Thyroid gland (tissue), 4 donors: ENCODE measurements around the gene KRTAP2-2. TPM values are rescaled to one million over a fixed set of nuclear protein-coding genes. Genes with fewer than 3 reads are reported as not detected.
"Not testable (repeated sequence)": the region's sequence is repeated elsewhere in the genome, so short reads cannot be mapped to it uniquely, and the experiment has no call there.

ENCODE experiments used
- DNase-seq, 2 donors: peaks; one replicate each; pipeline ENCODE4 v3.0.0-alpha.2; 2019
- H3K27ac ChIP-seq, 3 donors: fragments of 200-600 bp; sonication (generic); 1 replicate in 2 of 3; 2 replicates in 1 of 3; pipeline ENCODE4 v1.5.1; 2016 to 2019; ENCODE audit warnings: mild to moderate bottlenecking in 1 of 3, moderate library complexity in 1 of 3
- H3K27me3 ChIP-seq: fragments of 200-600 bp; sonication (generic); one replicate; pipeline ENCODE4 v1.5.1; 2019
- H3K36me3 ChIP-seq, 2 donors: fragments of 200-600 bp; sonication (generic); one replicate each; pipeline ENCODE4 v1.5.1; 2016 to 2019
- H3K4me1 ChIP-seq, 2 donors: fragments of 200-600 bp; sonication (generic); one replicate each; pipeline ENCODE4 v1.5.1; 2017 to 2019
- H3K4me3 ChIP-seq, 3 donors: fragments of 200-600 bp; sonication (generic); replicated peaks in 1 of 3; 1 replicate in 2 of 3; 2 replicates in 1 of 3; pipeline ENCODE4 v1.5.1; 2016; ENCODE audit warnings: mild to moderate bottlenecking in 1 of 3
- H3K9me3 ChIP-seq: fragments of 200-600 bp; sonication (generic); one replicate; pipeline ENCODE4 v1.5.1; 2017
- POLR2A ChIP-seq, 2 donors: fragments of 450-650 bp; IDR thresholded peaks; one replicate each; pipeline ENCODE4 v1.6.1; 2017; ENCODE audit warnings: antibody characterized with exemption in 2 of 2, mild to moderate bottlenecking in 2 of 2, moderate library complexity in 1 of 2
- WGBS, 2 donors: methylation state at CpG; one replicate each; pipeline ENCODE4 v1.1.5; 2017; 5-methylcytosine and 5-hydroxymethylcytosine counted together
- intact Hi-C: fragments of 100-400 bp; cut with DNase I; formaldehyde crosslinking; loops from one replicate; pipeline ENCODE4 v1.15.1; 2023
- total RNA-seq, 4 donors: library from RNA; depleted of rRNA; stranded (reverse); fragments of >200 nt; gene quantifications; one replicate each; pipeline ENCODE4 v1.2.3, GENCODE V29; 2016
- TF ChIP-seq, protein P1 (sequence below), 6 experiments: fragments of 200-600 bp in 3 of 6; fragments of 450-650 bp in 3 of 6; sonication (generic) in 3 of 6; IDR thresholded peaks; one replicate each; pipeline ENCODE4 v1.5.1; 2016 to 2019; ENCODE audit warnings: antibody characterized with exemption in 6 of 6, mild to moderate bottlenecking in 2 of 6, inconsistent platforms in 1 of 6, moderate library complexity in 1 of 6

The KRTAP2-2 gene
- total RNA-seq, 4 donors from 2014 or later, result not detected

DNA sequence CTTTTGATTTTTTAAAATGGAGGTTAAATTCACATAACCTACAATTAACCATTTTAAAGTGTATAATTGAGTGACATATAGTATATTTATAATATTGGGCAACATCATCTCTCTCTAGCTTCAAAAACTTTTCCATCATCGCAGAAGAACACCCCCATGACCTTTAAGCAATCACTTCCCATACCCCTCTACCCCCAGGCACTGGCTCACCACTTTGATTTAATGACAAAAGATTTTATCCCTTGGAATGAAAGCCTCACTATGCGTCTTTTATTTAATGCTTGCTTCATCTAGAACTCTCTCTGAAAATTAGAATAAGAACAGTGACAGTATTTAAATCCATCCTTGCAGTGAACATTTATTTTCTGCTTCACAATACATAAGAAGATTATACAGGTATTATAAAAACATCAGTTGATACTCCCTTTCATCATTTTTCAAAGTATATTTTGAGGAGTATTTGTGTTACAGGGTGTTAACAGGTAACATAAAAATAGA, 17.1 kb downstream of the KRTAP2-2 start:
- no peaks in the 10 kb centered on the region for H3K36me3 ChIP-seq
- H3K4me1 ChIP-seq, result no peaks in the 10 kb centered on the region
- no peaks in the 10 kb centered on the region for H3K9me3 ChIP-seq
- no peak overlapping the region for H3K27ac ChIP-seq
- WGBS, 2 donors, result 80 to 83% methylated on average over 2 of the region's 2 CpGs
- H3K4me3 ChIP-seq, result no peak overlapping the region
- no peak for DNase-seq
- TF ChIP-seq POLR2A (IDR thresholded peaks at IDR 0.05), result no peak
- TF ChIP-seq, protein P1, sequence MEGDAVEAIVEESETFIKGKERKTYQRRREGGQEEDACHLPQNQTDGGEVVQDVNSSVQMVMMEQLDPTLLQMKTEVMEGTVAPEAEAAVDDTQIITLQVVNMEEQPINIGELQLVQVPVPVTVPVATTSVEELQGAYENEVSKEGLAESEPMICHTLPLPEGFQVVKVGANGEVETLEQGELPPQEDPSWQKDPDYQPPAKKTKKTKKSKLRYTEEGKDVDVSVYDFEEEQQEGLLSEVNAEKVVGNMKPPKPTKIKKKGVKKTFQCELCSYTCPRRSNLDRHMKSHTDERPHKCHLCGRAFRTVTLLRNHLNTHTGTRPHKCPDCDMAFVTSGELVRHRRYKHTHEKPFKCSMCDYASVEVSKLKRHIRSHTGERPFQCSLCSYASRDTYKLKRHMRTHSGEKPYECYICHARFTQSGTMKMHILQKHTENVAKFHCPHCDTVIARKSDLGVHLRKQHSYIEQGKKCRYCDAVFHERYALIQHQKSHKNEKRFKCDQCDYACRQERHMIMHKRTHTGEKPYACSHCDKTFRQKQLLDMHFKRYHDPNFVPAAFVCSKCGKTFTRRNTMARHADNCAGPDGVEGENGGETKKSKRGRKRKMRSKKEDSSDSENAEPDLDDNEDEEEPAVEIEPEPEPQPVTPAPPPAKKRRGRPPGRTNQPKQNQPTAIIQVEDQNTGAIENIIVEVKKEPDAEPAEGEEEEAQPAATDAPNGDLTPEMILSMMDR (IDR thresholded peaks at IDR 0.05), result no peak
- no peaks in the 10 kb centered on the region for H3K27me3 ChIP-seq
- intact Hi-C loops, result no loop called here

DNA sequence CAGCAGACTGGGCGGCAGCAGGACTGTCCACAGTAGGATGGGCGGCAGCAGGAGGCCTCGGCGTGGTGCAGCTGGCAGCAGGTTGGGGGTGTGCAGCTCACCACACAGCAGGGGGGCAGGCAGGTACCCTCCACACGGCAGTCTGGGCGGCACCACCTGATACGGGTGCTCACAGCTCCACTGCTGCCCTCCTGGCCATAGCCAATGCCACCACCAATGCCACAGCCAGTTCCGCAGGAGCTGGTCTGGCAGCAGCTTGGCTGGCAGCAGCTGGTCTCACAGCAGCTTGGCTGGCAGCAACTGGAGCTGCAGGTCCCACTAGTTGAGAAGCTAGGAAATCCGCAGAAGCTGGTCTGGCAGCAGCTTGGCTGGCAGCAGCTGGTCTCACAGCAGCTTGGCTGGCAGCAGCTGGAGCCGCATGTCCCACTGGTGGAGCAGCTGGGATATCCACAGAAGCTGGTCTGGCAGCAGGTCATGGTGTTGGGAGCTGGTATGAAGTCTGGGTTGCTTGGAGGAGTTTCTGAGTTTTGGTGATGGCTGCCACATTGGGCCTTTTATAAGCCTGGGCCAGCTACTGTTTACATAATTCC, 20.6 kb downstream of the KRTAP2-2 start, which contains the start of gene KRTAP1-3:
TSS of gene KRTAP1-3 (minus strand) at position 529 of the 590 bp plus-strand sequence. CDS start at position 476, 53 bp downstream.
- 85 to 88% methylated on average over 5 to 8 of the region's 10 CpGs for WGBS, 2 donors
- DNase-seq, H3K4me3 ChIP-seq, H3K27ac ChIP-seq, intact Hi-C loops, H3K36me3 ChIP-seq, H3K4me1 ChIP-seq, H3K27me3 ChIP-seq, H3K9me3 ChIP-seq: not testable (repeated sequence)

DNA sequence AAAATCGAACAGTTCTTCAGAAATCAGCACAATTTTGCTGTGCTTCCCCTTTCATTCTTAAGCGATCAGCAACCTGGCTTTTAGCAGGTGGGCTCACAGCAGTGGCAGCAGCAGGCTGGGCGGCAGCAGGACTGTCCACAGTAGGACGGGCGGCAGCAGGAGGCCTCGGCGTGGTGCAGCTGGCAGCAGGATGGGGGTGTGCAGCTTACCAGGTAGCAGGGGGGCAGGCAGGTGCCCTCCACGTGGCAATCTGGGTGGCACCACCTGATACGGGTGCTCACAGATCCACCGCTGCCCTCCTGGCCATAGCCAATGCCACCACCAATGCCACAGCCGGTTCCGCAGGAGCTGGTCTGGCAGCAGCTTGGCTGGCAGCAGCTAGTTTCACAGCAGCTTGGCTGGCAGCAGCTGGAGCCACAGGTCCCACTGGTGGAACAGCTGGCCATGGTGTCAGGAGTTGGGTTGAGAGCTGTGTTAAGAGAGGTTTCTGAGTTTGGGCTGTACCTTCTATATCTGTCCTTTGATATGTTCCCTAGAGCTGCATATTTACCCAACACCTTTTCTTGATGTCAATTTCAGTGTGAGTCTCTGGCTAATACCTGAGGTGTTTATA, 25.3 kb downstream of the KRTAP2-2 start, which contains the start of gene KRTAP1-4:
TSS of gene KRTAP1-4 (minus strand) at position 563 of the 613 bp plus-strand sequence. CDS start at position 446, 117 bp downstream.
- TF ChIP-seq, protein P1 (IDR thresholded peaks at IDR 0.05), result no peak
- TF ChIP-seq POLR2A (IDR thresholded peaks at IDR 0.05), result no peak
- Histone ChIP-seq H3K36me3 (no peaks in the 10 kb centered on the region), H3K27me3 (no peaks in the 10 kb centered on the region), H3K4me1 (no peaks in the 10 kb centered on the region), H3K4me3 (no peak within 1 kb of the TSS), H3K27ac (no peak within 1 kb of the TSS), H3K9me3 (no peaks in the 10 kb centered on the region)
- intact Hi-C loops, result no loop called here
- 85 to 88% methylated on average over 2 to 11 of the region's 12 CpGs for WGBS, 2 donors
- DNase-seq, result no peak

DNA sequence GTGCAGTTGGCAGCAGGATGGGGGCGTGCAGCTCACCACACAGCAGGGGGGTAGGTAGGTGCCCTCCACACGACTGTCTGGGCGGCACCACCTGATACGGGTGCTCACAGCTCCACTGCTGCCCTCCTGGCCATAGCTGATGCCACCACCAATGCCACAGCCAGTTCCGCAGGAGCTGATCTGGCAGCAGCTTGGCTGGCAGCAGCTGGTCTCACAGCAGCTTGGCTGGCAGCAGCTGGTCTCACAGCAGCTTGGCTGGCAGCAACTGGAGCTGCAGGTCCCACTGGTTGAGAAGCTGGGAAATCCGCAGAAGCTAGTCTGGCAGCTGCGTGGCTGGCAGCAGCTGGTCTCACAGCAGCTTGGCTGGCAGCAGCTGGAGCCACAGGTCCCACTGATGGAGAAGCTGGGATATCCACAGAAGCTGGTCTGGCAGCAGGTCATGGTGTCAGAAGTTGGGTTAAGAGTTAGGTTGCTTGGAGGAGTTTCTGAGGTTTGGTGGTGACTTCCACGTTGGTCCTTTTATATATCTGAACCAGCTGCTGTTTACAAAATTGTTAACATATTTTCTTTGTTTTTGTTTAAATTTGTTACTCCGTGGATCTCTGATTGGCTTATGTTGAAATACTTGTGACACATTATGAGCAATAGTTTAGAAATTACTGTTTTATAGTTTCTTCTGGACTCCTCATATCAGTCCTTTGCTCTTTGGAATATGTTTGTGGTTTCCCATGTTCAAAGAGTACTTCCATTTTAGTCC, 28.1 kb downstream of the KRTAP2-2 start, which contains the start of gene KRTAP1-5:
TSS of gene KRTAP1-5 (minus strand) at position 494 of the 757 bp plus-strand sequence. CDS start at position 441, 53 bp downstream.
- no peak for TF ChIP-seq POLR2A (IDR thresholded peaks at IDR 0.05)
- TF ChIP-seq, protein P1 (IDR thresholded peaks at IDR 0.05), result no peak
- Histone ChIP-seq H3K27ac (no peak within 1 kb of the TSS), H3K27me3 (no peaks in the 10 kb centered on the region), H3K36me3 (no peaks in the 10 kb centered on the region), H3K9me3 (no peaks in the 10 kb centered on the region), H3K4me3 (no peak within 1 kb of the TSS), H3K4me1 (no peaks in the 10 kb centered on the region)
- WGBS, 2 donors, result 89 to 90% methylated on average over 7 to 9 of the region's 9 CpGs
- intact Hi-C loops, result no loop called here
- no peak for DNase-seq

DNA sequence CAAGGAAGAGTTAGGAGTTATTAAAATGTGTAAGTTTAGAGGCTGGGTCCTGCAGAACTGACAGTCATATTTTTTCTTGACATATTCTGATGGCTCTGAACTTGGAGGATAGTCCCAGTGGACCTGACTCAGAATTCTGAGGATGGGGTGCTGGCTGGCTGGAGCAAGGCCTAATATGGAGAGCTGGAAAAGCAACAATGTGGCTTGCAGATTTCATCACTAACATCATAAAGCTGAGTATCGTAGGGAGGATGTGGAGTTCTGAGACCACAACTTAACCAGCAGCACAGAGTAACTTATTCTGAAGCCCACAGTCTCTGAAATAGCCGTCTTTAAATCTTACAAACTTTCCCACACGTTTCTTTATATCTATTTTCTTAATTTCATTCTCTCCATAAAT, 30.3 kb downstream of the KRTAP2-2 start:
- no peak overlapping the region for H3K4me3 ChIP-seq
- no peaks in the 10 kb centered on the region for H3K27me3 ChIP-seq
- intact Hi-C loops, result no loop called here
- TF ChIP-seq, protein P1 (IDR thresholded peaks at IDR 0.05), result no peak
- no peak for TF ChIP-seq POLR2A (IDR thresholded peaks at IDR 0.05)
- no peak overlapping the region for H3K27ac ChIP-seq
- H3K36me3 ChIP-seq, result no peaks in the 10 kb centered on the region
- H3K4me1 ChIP-seq, result no peaks in the 10 kb centered on the region
- WGBS, 2 donors, result 79 to 81% methylated on average over 3 of the region's 3 CpGs
- no peaks in the 10 kb centered on the region for H3K9me3 ChIP-seq
- DNase-seq, result no peak
